Liver (tissue), 9 donors: Measurements from ENCODE around the gene ACIN1. TPM values are rescaled to one million over a fixed set of nuclear protein-coding genes. Genes with fewer than 3 reads are reported as not detected.

Source experiments
- DNase-seq: peaks from one replicate; pipeline ENCODE4 v3.0.0-alpha.2; 2017; ENCODE audit warnings: low spot score
- H3K27ac ChIP-seq, 2 donors: one replicate each; pipeline ENCODE4 v1.7.0; 2013; ENCODE audit warnings: inconsistent platforms in 2 of 2, low read length in 2 of 2, control low read depth in 1 of 2, low read depth in 1 of 2, mild to moderate bottlenecking in 1 of 2
- H3K27me3 ChIP-seq, 4 donors: one replicate each; pipeline versions ENCODE4 v1.6.1 to v1.7.0; 2013; ENCODE audit warnings: low read length in 3 of 4, inconsistent platforms in 1 of 4, mild to moderate bottlenecking in 1 of 4, moderate library complexity in 1 of 4; ENCODE audit not compliant: control insufficient read depth in 4 of 4, insufficient read depth in 4 of 4
- H3K36me3 ChIP-seq, 4 donors: one replicate each; pipeline versions ENCODE4 v1.6.1 to v1.7.0; 2013; ENCODE audit warnings: low read length in 3 of 4, mild to moderate bottlenecking in 3 of 4, low read depth in 1 of 4, moderate library complexity in 1 of 4; ENCODE audit not compliant: control insufficient read depth in 4 of 4, insufficient read depth in 3 of 4
- H3K4me1 ChIP-seq, 4 donors: one replicate each; pipeline versions ENCODE4 v1.6.1 to v1.7.0; 2013; ENCODE audit warnings: low read length in 3 of 4, mild to moderate bottlenecking in 3 of 4, moderate library complexity in 1 of 4; ENCODE audit not compliant: control insufficient read depth in 4 of 4, insufficient read depth in 4 of 4
- H3K4me3 ChIP-seq, 3 donors: one replicate each; pipeline versions ENCODE4 v1.6.1 to v1.7.0; 2013; ENCODE audit warnings: low read length in 3 of 3, control low read depth in 1 of 3, low read depth in 1 of 3, mild to moderate bottlenecking in 1 of 3
- H3K9ac ChIP-seq, 2 donors: one replicate each; pipeline ENCODE4 v1.7.0; 2013; ENCODE audit warnings: low read length in 2 of 2, mild to moderate bottlenecking in 2 of 2, moderate library complexity in 2 of 2, control low read depth in 1 of 2, low read depth in 1 of 2
- H3K9me3 ChIP-seq, 4 donors: one replicate each; pipeline versions ENCODE4 v1.6.1 to v1.7.0; 2013; ENCODE audit warnings: low read length in 3 of 4; ENCODE audit not compliant: control insufficient read depth in 4 of 4
- ATF3 ChIP-seq: IDR thresholded peaks from 2 replicates; pipeline ENCODE4 v1.6.1; 2016; ENCODE audit warnings: antibody characterized with exemption
- CTCF ChIP-seq: fragments of 150-350 bp; IDR thresholded peaks from 2 replicates; pipeline ENCODE4 v1.5.1; 2017; ENCODE audit warnings: improper control_type of control experiment, low read depth, low read length; ENCODE audit not compliant: missing input control
- EGR1 ChIP-seq, 2 donors: IDR thresholded peaks; 2 replicates each; pipeline ENCODE4 v1.6.1; 2016 to 2018; ENCODE audit warnings: antibody characterized with exemption in 2 of 2, low read depth in 2 of 2
- FOXA2 ChIP-seq: IDR thresholded peaks from 2 replicates; pipeline ENCODE4 v1.6.1; 2016; ENCODE audit warnings: antibody characterized with exemption
- GABPA ChIP-seq, 2 donors: IDR thresholded peaks in 1 of 2; conservative IDR thresholded peaks in 1 of 2; 2 replicates each; pipeline ENCODE4 v1.6.1; 2016; ENCODE audit warnings: antibody characterized with exemption in 2 of 2, mild to moderate bottlenecking in 1 of 2, moderate library complexity in 1 of 2
- HNF4A ChIP-seq, 2 donors: conservative IDR thresholded peaks; 2 replicates each; pipeline ENCODE4 v1.6.1; 2016; ENCODE audit warnings: antibody characterized with exemption in 2 of 2, mild to moderate bottlenecking in 2 of 2
- HNF4G ChIP-seq: IDR thresholded peaks from 2 replicates; pipeline ENCODE4 v1.6.1; 2016; ENCODE audit warnings: antibody characterized with exemption
- JUND ChIP-seq, 2 donors: IDR thresholded peaks; 2 replicates each; pipeline ENCODE4 v1.6.1; 2016; ENCODE audit warnings: antibody characterized with exemption in 2 of 2
- MAX ChIP-seq: IDR thresholded peaks from 2 replicates; pipeline ENCODE4 v1.6.1; 2016; ENCODE audit warnings: antibody characterized with exemption
- NR2F2 ChIP-seq: IDR thresholded peaks from 2 replicates; pipeline ENCODE4 v1.6.1; 2016; ENCODE audit warnings: antibody characterized with exemption
- RAD21 ChIP-seq, 2 donors: IDR thresholded peaks; 2 replicates each; pipeline ENCODE4 v1.6.1; 2016; ENCODE audit warnings: antibody characterized with exemption in 2 of 2, mild to moderate bottlenecking in 2 of 2
- REST ChIP-seq: IDR thresholded peaks from 2 replicates; pipeline ENCODE4 v1.6.1; 2016; ENCODE audit warnings: antibody characterized with exemption, mild to moderate bottlenecking
- RXRA ChIP-seq, 2 donors: IDR thresholded peaks; 2 replicates each; pipeline ENCODE4 v1.6.1; 2017 to 2018; ENCODE audit warnings: antibody characterized with exemption in 2 of 2, mild to moderate bottlenecking in 1 of 2
- SP1 ChIP-seq: IDR thresholded peaks from 2 replicates; pipeline ENCODE4 v1.6.1; 2018; ENCODE audit warnings: antibody characterized with exemption, mild to moderate bottlenecking
- TAF1 ChIP-seq: conservative IDR thresholded peaks from 2 replicates; pipeline ENCODE4 v1.6.1; 2016; ENCODE audit warnings: antibody characterized with exemption, mild to moderate bottlenecking
- YY1 ChIP-seq: IDR thresholded peaks from 2 replicates; pipeline ENCODE4 v1.6.1; 2016; ENCODE audit warnings: antibody characterized with exemption, mild to moderate bottlenecking
- ZBTB33 ChIP-seq: IDR thresholded peaks from 2 replicates; pipeline ENCODE4 v1.6.1; 2016; ENCODE audit warnings: antibody characterized with exemption
- WGBS: extraction: QIAGEN DNeasy Blood & Tissue Kit; methylation state at CpG from one replicate; pipeline ENCODE4 v1.1.7; 2013; 5-methylcytosine and 5-hydroxymethylcytosine counted together
- polyA plus RNA-seq, 2 donors: library from polyadenylated mRNA; stranded (reverse) in 1 of 2; unstranded in 1 of 2; fragments of 200-250 nt in 1 of 2; fragments of >200 nt in 1 of 2; fragmentation: Nextera tagmentation in 1 of 2; extraction: Ambion mirVana in 1 of 2; gene quantifications; one replicate each; pipeline versions ENCODE4 v1.2.1 to v1.2.3, GENCODE V29; 2013 to 2015
- total RNA-seq, 2 donors: library from RNA; depleted of rRNA; stranded (reverse); fragments of >200 nt; gene quantifications; one replicate each; pipeline ENCODE4 v1.2.3, GENCODE V29; 2014
- donor health status: healthy.
- donor health status: healthy.
- donor health status: healthy.
- donor health status: healthy.
- donor health status: healthy.

ACIN1 gene
- total and polyA plus RNA-seq, 4 donors = 8.1 to 50.6 (median 37.1) TPM

GRCh38 chr14:23071244-23071920 is 23.6 kb downstream of the ACIN1 start:
- peaks cover 2 to 29% (median 20%) of the 10 kb centered on the region in 4 donors for H3K4me1 ChIP-seq
- no peaks in the 10 kb centered on the region for H3K27me3 ChIP-seq
- DNase-seq = peak; percentile 81
- TF ChIP-seq HNF4A (conservative IDR thresholded peaks at IDR 0.05) (peak; percentile 38 to 41), REST (peak; percentile 56), RXRA (IDR thresholded peaks at IDR 0.05) (peak in 1 of 2 donors; percentile 30), SP1 (peak; percentile 29), GABPA (IDR thresholded peaks at IDR 0.05 in 1 of 2, conservative IDR thresholded peaks at IDR 0.05 in 1 of 2) (peak in 1 of 2 donors; percentile 37), MAX (no peak), RAD21 (IDR thresholded peaks at IDR 0.05) (peak; percentile 12 to 40), TAF1 (peak; percentile 61), JUND (IDR thresholded peaks at IDR 0.05) (peak in 1 of 2 donors; percentile 7), ZBTB33 (no peak), YY1 (peak; percentile 98), ATF3 (no peak)
- H3K4me3 ChIP-seq = peak overlapping the region; percentile 68 to 78 (median 77)
- peaks cover 7 to 39% (median 35%) of the 10 kb centered on the region in 4 donors for H3K36me3 ChIP-seq
- peak overlapping the region; percentile 24 to 57 for H3K9ac ChIP-seq
- H3K27ac ChIP-seq = peak overlapping the region; percentile 70 to 74
- WGBS = 2% methylated on average over 14 of the region's 14 CpGs
- no peaks in the 10 kb centered on the region for H3K9me3 ChIP-seq

GRCh38 chr14:23070262-23071129 is 24.4 kb downstream of the ACIN1 start:
- WGBS = 18% methylated on average over 10 of the region's 10 CpGs
- H3K4me3 ChIP-seq = peak overlapping the region in 2 of 3 donors; percentile 68 to 77
- H3K36me3 ChIP-seq = peaks cover 6 to 44% (median 33%) of the 10 kb centered on the region in 4 donors
- no peaks in the 10 kb centered on the region for H3K27me3 ChIP-seq
- H3K27ac ChIP-seq = peak overlapping the region; percentile 70 to 74
- no peak for DNase-seq
- no peaks in the 10 kb centered on the region for H3K9me3 ChIP-seq
- H3K9ac ChIP-seq = peak overlapping the region in 1 of 2 donors; percentile 57
- H3K4me1 ChIP-seq = peaks cover 2 to 29% (median 20%) of the 10 kb centered on the region in 4 donors
- TF ChIP-seq CTCF = no peak
- TF ChIP-seq SP1 = no peak
- TF ChIP-seq ZBTB33 = no peak
- TF ChIP-seq RAD21 (IDR thresholded peaks at IDR 0.05) = no peak
- TF ChIP-seq HNF4G = no peak
- TF ChIP-seq NR2F2 = no peak
- TF ChIP-seq EGR1 (IDR thresholded peaks at IDR 0.05; ENCODE audit: low read depth in 2 of 2) = no peak
- no peak for TF ChIP-seq TAF1
- no peak for TF ChIP-seq FOXA2
- TF ChIP-seq HNF4A (conservative IDR thresholded peaks at IDR 0.05) = no peak
- TF ChIP-seq YY1 = no peak
